ENCODE results near the gene DOK4.
"Not testable (repeated sequence)": the region's sequence is repeated elsewhere in the genome, so short reads cannot be mapped to it uniquely, and the experiment has no call there.

Gene DOK4

DNA sequence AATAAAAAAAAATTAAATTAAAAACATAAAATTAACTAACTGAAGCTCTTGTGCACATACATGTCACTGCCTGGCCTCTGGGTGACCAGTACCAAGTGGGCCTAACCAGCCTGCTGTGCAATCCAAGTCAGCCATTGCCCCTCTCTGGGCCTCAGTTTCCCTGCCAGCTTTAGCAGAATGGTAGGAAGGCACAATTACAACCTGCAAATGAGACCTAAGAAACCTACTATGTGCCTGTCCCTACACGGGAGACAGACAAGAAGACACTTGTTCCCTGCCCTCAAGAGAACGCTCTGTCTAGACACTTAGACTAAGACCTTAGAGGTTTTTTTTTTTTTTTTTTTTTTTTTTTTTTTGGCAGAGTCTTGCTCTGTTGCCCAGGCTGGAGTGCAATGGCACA is 40.8 kb downstream of the DOK4 start:
- no peak for DNase-seq (ENCODE audit: low read depth)

- no peak for DNase-seq (ENCODE audit: low read depth)
These were observed 41.6 kb downstream of the DOK4 start for GRCh38 chr16:57444711-57445110.

DNA sequence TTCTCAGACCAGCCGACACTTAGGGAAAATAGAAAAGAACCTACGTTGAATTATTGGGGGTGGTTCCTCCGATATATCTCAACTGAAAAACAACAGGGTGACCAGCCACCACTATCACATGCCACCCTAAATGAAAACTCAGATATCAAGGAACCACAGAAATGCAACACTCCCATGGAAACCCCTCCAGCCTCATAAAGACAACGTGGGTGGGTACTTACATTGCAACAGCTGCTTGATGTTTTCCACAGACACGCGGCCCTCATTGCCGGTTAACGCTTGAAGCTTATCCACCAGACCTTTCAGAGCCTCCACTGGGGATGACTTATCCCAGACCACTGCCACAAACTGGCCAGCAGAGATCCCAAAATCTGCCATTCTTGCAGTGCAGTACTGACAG is 45.7 kb downstream of the DOK4 start:
- not testable (repeated sequence) for DNase-seq (ENCODE audit: low read depth)

DNA sequence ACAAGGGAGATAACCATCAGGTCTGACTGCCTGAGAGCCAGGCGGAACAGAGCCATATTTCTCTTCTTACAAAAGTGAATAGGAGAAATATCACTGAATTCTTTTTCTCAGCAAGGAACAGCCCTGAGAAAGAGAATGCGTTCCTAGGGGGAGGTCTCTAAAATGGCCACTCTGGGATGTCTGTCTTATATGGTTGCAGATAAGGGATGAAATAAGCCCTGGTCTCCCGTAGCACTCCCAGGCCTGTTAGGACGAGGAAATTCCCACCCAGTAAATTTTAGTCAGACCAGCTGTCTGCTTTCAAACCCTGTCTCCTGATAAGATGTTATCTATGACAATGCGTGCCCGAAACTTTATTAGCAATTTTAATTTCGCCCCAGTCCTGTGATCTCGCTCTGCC is 46.3 kb downstream of the DOK4 start:
- not testable (repeated sequence) for DNase-seq (ENCODE audit: low read depth)

DNA sequence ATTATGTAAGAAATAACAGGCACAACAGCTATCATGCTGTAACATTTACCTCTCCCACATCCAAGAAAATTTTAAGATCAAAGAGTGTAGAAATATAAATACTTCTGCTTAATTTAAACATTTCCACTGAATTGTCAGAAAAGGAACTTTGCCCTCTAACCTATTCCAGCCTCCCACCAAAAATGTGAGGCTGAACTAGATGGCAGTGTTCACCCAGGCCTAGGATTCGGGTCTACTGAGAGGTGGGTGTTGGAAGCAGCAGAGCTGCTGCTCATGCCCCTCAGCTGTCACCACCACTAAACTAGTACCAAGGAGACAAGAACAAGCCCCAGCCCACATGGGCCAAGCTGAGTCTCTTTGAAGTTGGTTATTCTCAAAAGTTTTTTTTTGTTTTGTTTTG is 50.5 kb downstream of the DOK4 start:
- DNase-seq (ENCODE audit: low read depth) = no peak

DNA sequence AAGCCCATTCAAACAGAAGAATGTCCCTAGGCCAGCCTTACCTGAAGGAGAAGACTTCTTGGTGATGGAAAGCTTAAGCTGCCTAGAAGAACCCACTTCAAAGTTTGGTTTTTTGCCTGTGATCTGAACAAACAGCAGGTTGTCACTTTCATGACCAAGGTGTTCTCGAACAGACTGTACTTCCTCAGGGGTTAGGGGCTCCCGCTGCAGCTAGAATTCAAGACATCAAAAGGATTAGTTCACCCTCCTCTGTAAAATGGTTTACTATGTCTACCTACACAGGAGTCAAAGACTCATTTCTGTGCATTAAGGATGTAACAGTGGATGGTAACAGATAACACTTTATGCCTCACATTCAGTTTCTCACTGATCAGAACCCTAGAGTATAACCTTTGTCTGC is 52.3 kb downstream of the DOK4 start:
- DNase-seq (ENCODE audit: low read depth) = no peak

DNA sequence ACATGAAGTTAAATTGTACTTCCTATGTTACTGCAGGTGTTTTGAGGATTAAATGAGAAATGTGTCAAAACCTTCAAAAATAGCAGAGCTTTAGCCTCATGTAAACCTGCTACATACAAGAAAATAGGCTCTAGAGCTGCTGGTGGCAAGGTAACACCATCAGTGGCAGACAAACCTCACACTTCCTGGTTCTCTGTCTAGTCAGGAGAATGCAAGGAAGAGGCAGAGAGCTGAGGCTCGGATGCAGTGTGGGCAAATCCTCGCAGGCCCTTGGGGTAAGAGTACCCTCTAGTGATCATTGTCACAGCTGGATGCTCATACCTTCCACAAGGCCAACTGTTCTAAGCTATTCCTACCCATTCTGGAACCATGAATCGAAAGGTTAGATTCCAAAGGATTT is 53.3 kb downstream of the DOK4 start:
- DNase-seq (ENCODE audit: low read depth) = no peak

GRCh38 chr16:57432505-57432904 is 53.8 kb downstream of the DOK4 start:
- DNase-seq (ENCODE audit: low read depth) = no peak

DNA sequence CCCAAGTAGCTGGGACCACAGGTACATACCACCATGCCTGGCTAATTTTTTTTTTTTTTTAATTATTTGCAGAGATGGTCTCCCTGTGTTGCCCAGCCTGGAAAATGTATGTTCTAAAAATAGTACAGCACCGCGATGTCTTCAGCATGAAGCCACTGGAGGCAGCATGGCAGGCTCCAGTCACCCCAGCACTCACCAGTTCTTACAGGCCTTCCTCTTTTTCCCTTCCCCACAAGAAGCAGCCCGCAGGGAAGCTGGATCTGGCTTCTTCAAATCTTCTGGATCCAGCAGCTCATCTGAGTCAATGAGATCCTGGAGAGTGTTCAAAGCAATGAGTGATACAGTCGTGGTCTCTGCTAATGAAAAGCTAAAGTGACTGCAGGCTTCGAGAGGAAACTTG is 55.3 kb downstream of the DOK4 start:
- no peak for DNase-seq (ENCODE audit: low read depth)

GRCh38 chr16:57427824-57428223 is 58.5 kb downstream of the DOK4 start:
- no peak for DNase-seq (ENCODE audit: low read depth)

DNA sequence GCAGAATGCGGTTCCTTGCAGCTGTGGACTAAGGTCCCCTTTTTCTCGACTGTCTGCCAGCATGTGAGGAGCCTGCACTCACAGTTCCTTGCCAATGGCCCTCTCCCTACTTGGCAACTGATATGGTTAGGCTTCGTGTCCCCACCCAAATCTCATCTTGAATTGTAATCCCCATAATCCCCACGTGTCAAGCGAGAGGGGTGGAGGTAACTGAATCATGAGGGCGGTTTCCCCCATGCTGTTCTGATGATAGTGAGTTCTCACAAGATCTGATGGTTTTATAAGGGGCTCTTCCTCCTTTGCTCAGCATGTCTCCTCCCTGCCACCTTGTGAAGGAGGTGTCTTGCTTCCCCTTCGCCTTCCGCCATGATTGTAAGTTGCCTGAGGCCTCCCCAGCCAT is 59.0 kb downstream of the DOK4 start:
- no peak for DNase-seq (ENCODE audit: low read depth)

GRCh38 chr16:57426356-57426755 is 59.9 kb downstream of the DOK4 start:
- DNase-seq (ENCODE audit: low read depth) = no peak

DNA sequence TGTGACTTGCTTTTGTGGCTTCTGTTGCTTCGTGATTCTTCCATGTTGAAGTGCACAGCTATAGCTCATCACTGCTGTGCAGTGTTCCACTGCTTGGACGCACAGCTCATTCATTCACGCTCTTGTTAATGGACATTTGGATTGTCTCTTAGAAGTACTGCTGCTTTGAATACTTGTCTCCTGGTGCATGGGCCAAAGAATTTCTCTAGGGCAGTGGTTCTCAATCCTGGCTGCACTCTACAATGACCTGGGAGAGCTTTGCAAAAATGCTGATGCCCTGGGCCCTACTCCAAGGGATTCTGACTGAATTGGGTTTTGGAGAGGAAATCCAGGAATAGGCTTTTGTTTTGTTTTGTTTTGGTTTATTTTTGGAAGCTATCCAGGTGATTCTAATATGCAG is 61.7 kb downstream of the DOK4 start:
- no peak for DNase-seq (ENCODE audit: low read depth)

DNA sequence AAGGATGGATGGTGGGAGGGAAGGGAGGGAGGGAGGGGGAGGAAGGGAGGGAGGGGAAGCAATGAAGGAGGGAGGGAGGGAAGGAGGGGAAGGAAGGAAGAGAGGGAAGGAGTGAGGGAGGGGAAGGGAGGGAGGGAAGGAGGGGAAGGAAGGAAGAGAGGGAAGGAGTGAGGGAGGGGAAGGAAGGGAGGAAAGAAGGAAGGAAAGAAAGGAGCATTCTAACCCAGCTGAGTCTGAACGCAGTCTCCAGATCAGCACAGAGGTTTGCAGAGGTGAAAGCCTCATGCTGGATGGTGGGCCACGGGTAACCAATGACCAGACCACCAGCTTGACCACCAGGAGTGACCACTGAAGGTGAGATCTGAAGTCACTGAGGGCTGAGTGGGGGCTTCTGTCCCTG is 63.1 kb downstream of the DOK4 start:
- DNase-seq (ENCODE audit: low read depth) = no peak

DNA sequence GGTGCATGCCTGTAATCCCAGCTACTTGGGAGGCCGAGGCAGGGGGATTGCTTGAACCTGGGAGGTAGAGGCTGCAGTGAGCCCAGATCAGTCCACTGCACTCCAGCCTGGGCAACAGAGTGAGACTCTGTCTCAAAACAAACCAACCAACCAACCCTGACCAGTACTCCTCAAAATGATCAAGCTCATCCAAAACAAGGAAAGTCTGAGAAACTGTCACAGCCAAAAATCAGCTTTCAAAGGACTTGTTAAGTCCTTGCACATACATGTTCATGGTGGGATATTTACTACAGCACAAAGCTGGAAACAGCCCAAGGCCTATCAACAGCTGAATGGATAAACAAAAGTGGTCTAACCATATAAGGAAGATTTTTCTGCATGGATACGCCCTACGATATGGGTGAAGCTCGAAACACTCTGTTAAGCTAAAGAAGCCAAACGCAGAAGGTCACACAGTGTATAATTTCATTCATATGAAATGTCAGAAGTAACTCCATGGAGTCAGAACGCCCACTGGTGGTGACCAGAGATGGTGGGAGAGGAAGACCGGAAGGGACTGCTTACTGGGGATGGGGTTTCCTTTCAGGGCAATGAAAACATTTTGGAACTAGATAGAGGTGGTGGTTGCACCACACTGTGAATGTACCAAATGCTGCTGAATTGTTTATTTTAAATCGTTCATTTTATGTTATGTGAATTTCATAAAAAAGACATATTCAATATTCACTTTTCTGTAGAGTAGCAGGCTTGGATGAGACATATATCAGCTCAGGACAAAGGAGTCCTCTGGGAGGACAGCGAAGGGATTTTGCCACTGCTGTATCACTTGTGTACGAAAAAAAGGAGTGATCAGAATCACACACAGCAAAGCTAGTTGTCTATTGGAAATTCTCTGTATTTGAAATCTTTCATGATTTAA is 64.0 kb downstream of the DOK4 start:
- DNase-seq (ENCODE audit: low read depth) = peak; percentile 24

All from HS-27A (cell line).